ENCODE results near the gene FHL2.

Gene FHL2

GRCh38 chr2:105361102-105361889 is 37.6 kb downstream of the FHL2 start:
- no peak overlapping the region for H3K27ac ChIP-seq
- TF ChIP-seq CTCF (conservative IDR thresholded peaks at IDR 0.05): no peak

GRCh38 chr2:105358593-105358992 is 40.3 kb downstream of the FHL2 start:
- no peak for TF ChIP-seq CTCF (conservative IDR thresholded peaks at IDR 0.05)
- no peak overlapping the region for H3K27ac ChIP-seq

- TF ChIP-seq CTCF (conservative IDR thresholded peaks at IDR 0.05): no peak
- H3K27ac ChIP-seq: no peak overlapping the region
Measured at GRCh38 chr2:105357122-105357521, 41.7 kb downstream of the FHL2 start.

- peak; percentile 69 for TF ChIP-seq CTCF (conservative IDR thresholded peaks at IDR 0.05)
- peak overlapping the region; percentile 40 for H3K27ac ChIP-seq
Measured at GRCh38 chr2:105344704-105345345, 54.0 kb downstream of the FHL2 start.

GRCh38 chr2:105339414-105339813 is 59.4 kb downstream of the FHL2 start:
- TF ChIP-seq CTCF (conservative IDR thresholded peaks at IDR 0.05): no peak
- no peak overlapping the region for H3K27ac ChIP-seq

- no peak for TF ChIP-seq CTCF (conservative IDR thresholded peaks at IDR 0.05)
- peak overlapping the region; percentile 96 for H3K27ac ChIP-seq
Measured at GRCh38 chr2:105338020-105338385, 60.8 kb downstream of the FHL2 start.

- TF ChIP-seq CTCF (conservative IDR thresholded peaks at IDR 0.05): no peak
- H3K27ac ChIP-seq: peak within 1 kb of the TSS; percentile 96
Measured at GRCh38 chr2:105337122-105338019, 61.5 kb downstream of the FHL2 start, which contains the start of gene C2orf49. Gene C2orf49 (plus strand): TSS chr2:105337540. CDS start chr2:105337588, 48 bp downstream.
